GM19468 (cell line): ENCODE data around the gene LRRC7.
"Not testable (repeated sequence)": the region's sequence is repeated elsewhere in the genome, so short reads cannot be mapped to it uniquely, and the experiment has no call there.

Experiments
- ATAC-seq: cut with Tn5 transposase; IDR thresholded peaks from one replicate; pipeline ENCODE4 v1.9.1; 2021; ENCODE audit warnings: mild to moderate bottlenecking, moderate library complexity, moderate number of reproducible peaks; ENCODE audit not compliant: unreplicated experiment; ENCODE audit errors: extremely low read depth

Gene LRRC7

GRCh38 chr1:69852151-69852550, 284.4 kb downstream of the LRRC7 start:
- ATAC-seq = no peak

DNA sequence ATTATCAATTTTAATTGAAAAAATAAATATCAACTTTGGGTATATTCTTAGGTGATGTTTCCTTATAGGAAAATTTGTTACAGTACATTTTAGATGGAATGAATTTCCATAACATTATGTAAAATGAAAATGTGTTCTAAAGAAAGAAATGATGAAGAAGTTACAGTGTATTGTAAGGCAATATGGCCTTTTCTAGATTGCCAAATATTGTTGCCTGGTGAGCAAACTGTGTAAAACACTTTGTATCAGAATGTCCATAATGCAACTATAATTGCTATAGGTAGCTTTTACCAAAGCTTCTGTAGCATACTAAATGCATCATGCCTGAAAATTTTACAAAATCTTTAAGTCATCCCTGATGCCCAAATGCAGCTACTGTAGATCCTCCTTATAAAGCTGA, 285.0 kb downstream of the LRRC7 start:
- ATAC-seq = no peak

GRCh38 chr1:69858534-69858933, 290.8 kb downstream of the LRRC7 start:
- no peak for ATAC-seq

- no peak for ATAC-seq
Measured at GRCh38 chr1:69861641-69862040, 293.9 kb downstream of the LRRC7 start.

- no peak for ATAC-seq
Measured at GRCh38 chr1:69862906-69863305, 295.2 kb downstream of the LRRC7 start.

- no peak for ATAC-seq
Measured at GRCh38 chr1:69863704-69864103, 296.0 kb downstream of the LRRC7 start.

DNA sequence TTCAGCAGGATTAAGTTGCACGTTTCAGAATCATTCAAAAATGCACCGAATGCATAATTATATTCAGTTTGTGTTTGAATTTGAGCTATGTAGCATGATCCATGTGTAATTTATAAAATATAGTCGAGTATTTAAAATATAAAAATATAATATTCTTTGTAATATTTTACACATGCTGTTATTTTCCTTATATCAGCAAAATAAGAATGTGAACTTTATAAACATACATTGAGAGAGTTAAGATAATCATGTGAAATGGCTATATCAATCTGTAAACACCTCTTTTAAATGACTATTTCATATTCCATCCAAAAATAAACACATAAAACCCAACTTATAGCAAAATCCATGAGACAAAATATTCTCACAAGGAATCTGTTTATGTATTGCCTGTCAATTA, 303.7 kb downstream of the LRRC7 start:
- ATAC-seq = no peak

- no peak for ATAC-seq
Measured at GRCh38 chr1:69878338-69878737, 310.6 kb downstream of the LRRC7 start.

GRCh38 chr1:69888016-69888415, 320.3 kb downstream of the LRRC7 start:
- not testable (repeated sequence) for ATAC-seq

- ATAC-seq = no peak
Measured at GRCh38 chr1:69888657-69889056, 320.9 kb downstream of the LRRC7 start.

- no peak for ATAC-seq
Measured at GRCh38 chr1:69898403-69898947, 330.8 kb downstream of the LRRC7 start.

DNA sequence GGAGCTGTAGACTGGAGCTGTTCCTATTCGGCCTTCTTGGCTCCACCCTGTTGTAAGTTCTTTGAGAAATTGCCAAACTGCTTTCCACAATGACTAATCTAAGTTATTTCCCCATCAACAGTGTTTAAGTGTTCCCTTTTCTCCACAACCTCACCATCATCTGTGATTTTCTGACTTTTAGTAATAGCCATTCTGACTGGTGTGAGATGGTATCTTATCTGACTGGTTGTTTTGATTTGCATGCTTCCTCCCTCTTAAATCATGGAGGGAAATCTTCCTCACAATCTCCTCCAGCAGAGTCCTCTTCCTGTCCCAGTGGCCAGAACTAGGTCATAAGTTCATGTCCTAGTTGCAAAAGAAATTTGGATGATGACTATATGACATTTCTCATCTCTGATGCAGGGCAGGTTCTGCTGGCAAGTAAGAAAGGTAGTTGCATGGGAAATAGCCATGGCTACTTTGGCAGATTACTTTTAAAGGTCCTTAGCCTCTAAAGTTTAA, 343.6 kb downstream of the LRRC7 start:
- no peak for ATAC-seq

- no peak for ATAC-seq
Measured at GRCh38 chr1:69913977-69914376, 346.3 kb downstream of the LRRC7 start.

GRCh38 chr1:69914976-69915765, 347.4 kb downstream of the LRRC7 start:
- ATAC-seq = no peak

DNA sequence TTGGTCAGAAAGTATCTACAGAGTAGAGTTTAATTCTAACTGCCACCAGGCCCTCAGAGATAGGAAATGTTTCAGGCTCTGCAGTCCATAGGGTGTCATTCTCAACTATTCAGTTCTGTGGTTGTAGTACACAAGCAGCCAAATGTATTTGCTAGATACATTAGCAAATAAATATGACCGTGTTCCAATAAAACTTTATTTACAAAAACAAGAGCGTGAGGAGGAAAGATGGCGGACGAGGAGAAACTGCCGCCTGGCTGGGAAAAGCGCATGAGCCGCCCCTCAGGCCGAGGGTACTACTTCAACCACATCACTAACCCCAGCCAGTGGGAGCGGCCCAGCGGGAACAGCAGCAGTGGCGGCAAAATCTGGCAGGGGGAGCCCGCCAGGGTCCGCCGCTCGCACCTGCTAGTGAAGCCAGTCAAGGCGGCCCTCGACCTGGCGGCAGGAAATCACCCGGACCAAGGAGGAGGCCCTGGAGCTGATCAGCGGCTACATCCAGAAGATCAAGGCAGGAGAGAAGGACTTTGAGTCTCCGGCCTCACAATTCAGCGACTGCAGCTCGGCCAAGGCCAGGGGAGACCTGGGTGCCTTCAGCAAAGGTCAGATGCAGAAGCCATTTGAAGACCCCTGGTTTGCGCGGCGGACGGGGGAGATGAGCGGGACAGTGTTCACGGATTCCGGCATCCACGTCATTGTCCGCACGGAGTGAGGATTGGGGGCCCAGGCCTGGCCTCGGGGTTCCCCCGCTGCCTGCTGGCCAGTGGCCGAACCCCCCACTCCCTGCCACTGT, 351.6 kb downstream of the LRRC7 start:
- no peak for ATAC-seq

DNA sequence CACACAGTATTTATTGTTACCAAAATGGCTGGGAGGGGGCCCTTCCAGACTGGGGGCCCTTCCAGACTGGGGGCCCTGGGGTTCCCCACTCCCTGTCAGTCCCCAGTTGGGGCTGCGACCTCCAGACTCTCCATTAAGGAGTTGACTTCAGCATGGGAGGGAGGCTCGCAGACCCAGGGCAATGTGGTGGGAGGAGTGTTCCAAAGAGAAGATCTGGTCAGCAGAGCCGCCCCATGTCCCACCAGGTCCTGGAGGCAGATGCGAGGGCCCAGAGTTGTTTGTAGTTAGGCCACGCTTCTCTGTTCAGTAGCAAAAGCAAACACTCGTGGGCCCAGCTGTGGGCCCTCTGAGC, 352.2 kb downstream of the LRRC7 start:
- no peak for ATAC-seq

GRCh38 chr1:69920426-69920825, 352.7 kb downstream of the LRRC7 start:
- ATAC-seq = no peak

DNA sequence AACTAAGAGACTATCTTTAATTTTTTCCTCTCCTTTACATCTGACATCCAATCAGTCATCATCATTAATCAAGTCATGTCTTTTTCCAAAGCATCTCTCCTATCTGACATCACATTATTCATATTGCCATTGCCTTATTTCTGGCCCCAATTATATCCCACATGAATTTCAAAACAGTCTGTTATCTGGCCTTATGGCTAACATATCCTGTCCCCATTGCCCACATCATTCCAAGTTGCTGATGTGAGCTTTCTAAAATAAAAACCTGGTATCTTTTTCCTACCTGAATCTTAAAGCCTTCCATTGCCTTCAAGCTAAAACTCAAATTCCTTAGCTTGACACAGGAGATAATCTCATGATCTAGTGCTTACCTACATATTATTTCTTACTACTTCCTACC, 353.8 kb downstream of the LRRC7 start:
- ATAC-seq = no peak

DNA sequence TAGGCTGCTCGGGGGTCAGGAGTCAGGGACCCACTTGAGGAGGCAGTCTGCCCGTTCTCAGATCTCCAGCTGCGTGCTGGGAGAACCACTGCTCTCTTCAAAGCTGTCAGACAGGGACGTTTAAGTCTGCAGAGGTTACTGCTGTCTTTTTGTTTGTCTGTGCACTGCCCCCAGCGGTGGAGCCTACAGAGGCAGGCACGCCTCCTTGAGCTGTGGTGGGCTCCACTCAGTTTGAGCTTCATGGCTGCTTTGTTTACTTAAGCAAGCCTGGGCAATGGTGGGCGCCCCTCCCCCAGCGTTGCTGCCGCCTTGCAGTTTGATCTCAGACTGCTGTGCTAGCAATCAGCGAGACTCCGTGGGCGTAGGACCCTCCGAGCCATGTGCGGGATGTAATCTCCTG, 360.5 kb downstream of the LRRC7 start:
- ATAC-seq = not testable (repeated sequence)

GRCh38 chr1:69929308-69930057, 361.8 kb downstream of the LRRC7 start:
- ATAC-seq = no peak
